Hepatocyte (in vitro differentiated cells): ENCODE results near the gene ZMYM2. TPM values are rescaled to one million over a fixed set of nuclear protein-coding genes. Genes with fewer than 3 reads are reported as not detected.

Experiments used
- DNase-seq: peaks from one replicate; pipeline ENCODE4 v3.0.0-alpha.2; 2016; ENCODE audit warnings: low spot score
- H2AFZ ChIP-seq: fragments of 200-600 bp; sonication (generic); 2 replicates; pipeline ENCODE4 v1.6.0; 2016; ENCODE audit warnings: antibody characterized with exemption, mild to moderate bottlenecking
- H3K27ac ChIP-seq: fragments of 200-600 bp; sonication (generic); 2 replicates; pipeline ENCODE4 v1.5.1; 2016; ENCODE audit warnings: mild to moderate bottlenecking
- H3K27me3 ChIP-seq: fragments of 200-600 bp; sonication (generic); 2 replicates; pipeline ENCODE4 v1.6.1; 2016
- H3K36me3 ChIP-seq: fragments of 200-600 bp; sonication (generic); replicated peaks from 2 replicates; pipeline ENCODE4 v1.5.1; 2016; ENCODE audit warnings: low read depth; ENCODE audit not compliant: insufficient read depth
- H3K4me1 ChIP-seq: fragments of 200-600 bp; sonication (generic); 2 replicates; pipeline ENCODE4 v1.5.1; 2016; ENCODE audit warnings: mild to moderate bottlenecking, moderate library complexity; ENCODE audit not compliant: insufficient read depth
- H3K4me2 ChIP-seq: fragments of 200-600 bp; sonication (generic); 2 replicates; pipeline ENCODE4 v1.6.0; 2016
- H3K4me3 ChIP-seq: fragments of 200-600 bp; sonication (generic); 2 replicates; pipeline ENCODE4 v1.5.1; 2016; ENCODE audit warnings: mild to moderate bottlenecking
- H3K79me2 ChIP-seq: fragments of 200-600 bp; sonication (generic); 2 replicates; pipeline ENCODE4 v1.6.0; 2017; ENCODE audit warnings: mild to moderate bottlenecking
- H3K9me2 ChIP-seq: fragments of 200-600 bp; sonication (generic); replicated peaks from 2 replicates; pipeline ENCODE4 v1.6.0; 2017; ENCODE audit warnings: mild to moderate bottlenecking; ENCODE audit not compliant: insufficient read depth
- H3K9me3 ChIP-seq: fragments of 200-600 bp; sonication (generic); 2 replicates; pipeline ENCODE4 v1.5.1; 2016; ENCODE audit warnings: low read depth, mild to moderate bottlenecking
- H4K20me1 ChIP-seq: fragments of 200-600 bp; sonication (generic); 2 replicates; pipeline ENCODE4 v1.6.0; 2016; ENCODE audit warnings: mild to moderate bottlenecking; ENCODE audit not compliant: insufficient read depth, poor library complexity, severe bottlenecking
- CTCF ChIP-seq: fragments of 200-600 bp; sonication (generic); IDR thresholded peaks from 2 replicates; pipeline ENCODE4 v1.5.1; 2016; ENCODE audit warnings: antibody characterized with exemption, mild to moderate bottlenecking; ENCODE audit not compliant: poor library complexity
- EZH2 ChIP-seq: fragments of 200-600 bp; sonication (generic); IDR thresholded peaks from 2 replicates; pipeline ENCODE4 v1.6.1; 2016; ENCODE audit warnings: antibody characterized with exemption, mild to moderate bottlenecking, borderline replicate concordance
- EZH2phosphoT487 ChIP-seq: fragments of 200-600 bp; sonication (generic); IDR thresholded peaks from one replicate; pipeline ENCODE4 v1.6.1; 2018; ENCODE audit warnings: antibody characterized with exemption, mild to moderate bottlenecking, low read depth, moderate library complexity; ENCODE audit not compliant: unreplicated experiment, severe bottlenecking
- WGBS: methylation state at CpG from one replicate; pipeline ENCODE4 v1.1.6; 2016; ENCODE audit warnings: low lambda C conversion rate; ENCODE audit errors: missing lambda C conversion rate; 5-methylcytosine and 5-hydroxymethylcytosine counted together
- polyA plus RNA-seq: library from polyadenylated mRNA; unstranded; fragments of >200 nt; fragmentation: Nextera tagmentation; extraction: Ambion mirVana; gene quantifications from 2 replicates; pipeline ENCODE4 v1.2.1, GENCODE V29; 2016
- total RNA-seq: library from RNA; depleted of rRNA; stranded (reverse); fragments of >200 nt; gene quantifications from 2 replicates; pipeline ENCODE4 v1.2.3, GENCODE V29; 2014

Gene ZMYM2
- total and polyA plus RNA-seq, 2 experiments from 2014 or later: 25.2 to 91.1 TPM

DNA sequence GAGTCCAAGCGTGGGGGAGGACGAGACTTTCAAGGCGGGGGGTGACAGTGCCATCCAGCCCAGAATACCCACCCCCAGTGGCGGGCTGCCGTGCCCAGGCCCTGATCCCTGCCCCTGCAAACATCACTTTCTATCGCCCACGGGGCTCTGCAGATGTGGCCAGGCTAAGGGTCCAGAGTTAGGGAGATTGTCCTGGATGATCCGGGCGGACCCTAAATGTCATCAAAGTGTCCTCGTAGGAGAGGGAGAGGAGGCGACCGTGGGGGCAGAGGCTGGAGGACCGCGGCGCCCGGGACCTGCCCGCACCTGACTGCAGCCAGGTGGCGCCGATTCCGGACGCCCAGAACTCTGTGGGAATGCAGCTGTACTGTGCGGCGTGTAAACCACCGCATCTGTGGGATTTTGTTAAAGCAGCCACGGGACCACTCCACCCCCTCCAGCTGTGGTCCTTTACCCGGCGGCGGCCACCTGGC, 170.0 kb downstream of the ZMYM2 start:
- no peaks in the 10 kb centered on the region for H3K27me3 ChIP-seq
- WGBS: 4% methylated on average over 28 of the region's 28 CpGs
- no peaks in the 10 kb centered on the region for H4K20me1 ChIP-seq
- no peaks in the 10 kb centered on the region for H3K36me3 ChIP-seq
- peak overlapping the region; percentile 99 for H2AFZ ChIP-seq
- DNase-seq: peak; percentile 54
- H3K4me1 ChIP-seq: peaks cover 5% of the 10 kb centered on the region
- no peaks in the 10 kb centered on the region for H3K9me3 ChIP-seq
- H3K27ac ChIP-seq: peak overlapping the region; percentile 95
- H3K79me2 ChIP-seq: no peaks in the 10 kb centered on the region
- H3K4me2 ChIP-seq: peak overlapping the region; percentile 99
- no peaks in the 10 kb centered on the region for H3K9me2 ChIP-seq
- peak overlapping the region; percentile 82 for H3K4me3 ChIP-seq
- TF ChIP-seq CTCF (peak; percentile 48), EZH2 (no peak), EZH2phosphoT487 (no peak)

GRCh38 chr13:20129076-20129475, 170.5 kb downstream of the ZMYM2 start:
- peak overlapping the region; percentile 99 for H3K4me2 ChIP-seq
- no peaks in the 10 kb centered on the region for H3K9me3 ChIP-seq
- no peak for DNase-seq
- no peaks in the 10 kb centered on the region for H3K79me2 ChIP-seq
- no peaks in the 10 kb centered on the region for H4K20me1 ChIP-seq
- no peaks in the 10 kb centered on the region for H3K9me2 ChIP-seq
- H3K36me3 ChIP-seq: no peaks in the 10 kb centered on the region
- TF ChIP-seq CTCF (no peak), EZH2phosphoT487 (no peak), EZH2 (no peak)
- 74% methylated on average over 18 of the region's 18 CpGs for WGBS
- peaks cover 5% of the 10 kb centered on the region for H3K4me1 ChIP-seq
- H2AFZ ChIP-seq: peak overlapping the region; percentile 99
- H3K4me3 ChIP-seq: peak overlapping the region; percentile 82
- no peak overlapping the region for H3K27ac ChIP-seq
- no peaks in the 10 kb centered on the region for H3K27me3 ChIP-seq

GRCh38 chr13:20130012-20130411, 171.5 kb downstream of the ZMYM2 start:
- Histone ChIP-seq H3K27me3 (no peaks in the 10 kb centered on the region), H2AFZ (no peak overlapping the region)

More at GRCh38 chr13:20130012-20130411, 171.5 kb downstream of the ZMYM2 start:
- Histone ChIP-seq H3K27ac (no peak overlapping the region), H3K36me3 (no peaks in the 10 kb centered on the region), H3K79me2 (no peaks in the 10 kb centered on the region), H3K4me2 (no peak overlapping the region), H3K9me3 (no peaks in the 10 kb centered on the region), H3K4me1 (peaks cover 5% of the 10 kb centered on the region), H3K9me2 (no peaks in the 10 kb centered on the region), H3K4me3 (no peak overlapping the region), H4K20me1 (no peaks in the 10 kb centered on the region)
- DNase-seq: no peak
- TF ChIP-seq CTCF (no peak), EZH2 (no peak), EZH2phosphoT487 (no peak)
- 75% methylated on average over 2 of the region's 2 CpGs for WGBS
